Lower leg skin (tissue), 3 donors: ENCODE data around the gene PRAMEF14.
"Not testable (repeated sequence)": the region's sequence is repeated elsewhere in the genome, so short reads cannot be mapped to it uniquely, and the experiment has no call there.

Experiments
- POLR2A ChIP-seq, 2 donors: fragments of 450-650 bp; IDR thresholded peaks; one replicate each; pipeline ENCODE4 v1.6.1; 2016 to 2017; ENCODE audit warnings: antibody characterized with exemption in 2 of 2, mild to moderate bottlenecking in 1 of 2, moderate library complexity in 1 of 2
- TF ChIP-seq, protein P1 (sequence below), 3 donors: fragments of 450-650 bp; IDR thresholded peaks; one replicate each; pipeline ENCODE4 v1.5.1; 2016; ENCODE audit warnings: antibody characterized with exemption in 3 of 3, mild to moderate bottlenecking in 3 of 3, moderate library complexity in 2 of 3

DNA sequence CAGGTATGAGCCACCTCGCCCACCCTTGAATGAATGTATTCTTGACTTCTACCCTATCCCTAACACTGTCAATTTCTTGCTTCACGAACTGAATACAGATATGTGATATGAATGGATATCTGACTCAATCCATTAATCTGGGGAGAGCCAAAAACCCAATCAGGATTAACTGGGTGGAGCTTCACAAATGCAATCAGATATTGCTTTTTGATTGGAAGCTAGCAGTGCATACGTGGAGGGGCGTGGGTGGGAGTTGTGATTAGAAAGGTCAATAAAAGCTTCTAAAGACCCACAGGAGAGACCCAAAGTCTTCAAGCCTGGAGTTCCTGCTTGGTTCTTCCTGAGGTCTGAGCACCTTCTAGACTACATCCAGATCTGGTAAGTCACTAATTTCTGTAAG, 31.7 kb downstream of the PRAMEF14 start, which contains the start of gene PRAMEF15:
- TF ChIP-seq POLR2A (IDR thresholded peaks at IDR 0.05): not testable (repeated sequence)
- TF ChIP-seq, protein P1, sequence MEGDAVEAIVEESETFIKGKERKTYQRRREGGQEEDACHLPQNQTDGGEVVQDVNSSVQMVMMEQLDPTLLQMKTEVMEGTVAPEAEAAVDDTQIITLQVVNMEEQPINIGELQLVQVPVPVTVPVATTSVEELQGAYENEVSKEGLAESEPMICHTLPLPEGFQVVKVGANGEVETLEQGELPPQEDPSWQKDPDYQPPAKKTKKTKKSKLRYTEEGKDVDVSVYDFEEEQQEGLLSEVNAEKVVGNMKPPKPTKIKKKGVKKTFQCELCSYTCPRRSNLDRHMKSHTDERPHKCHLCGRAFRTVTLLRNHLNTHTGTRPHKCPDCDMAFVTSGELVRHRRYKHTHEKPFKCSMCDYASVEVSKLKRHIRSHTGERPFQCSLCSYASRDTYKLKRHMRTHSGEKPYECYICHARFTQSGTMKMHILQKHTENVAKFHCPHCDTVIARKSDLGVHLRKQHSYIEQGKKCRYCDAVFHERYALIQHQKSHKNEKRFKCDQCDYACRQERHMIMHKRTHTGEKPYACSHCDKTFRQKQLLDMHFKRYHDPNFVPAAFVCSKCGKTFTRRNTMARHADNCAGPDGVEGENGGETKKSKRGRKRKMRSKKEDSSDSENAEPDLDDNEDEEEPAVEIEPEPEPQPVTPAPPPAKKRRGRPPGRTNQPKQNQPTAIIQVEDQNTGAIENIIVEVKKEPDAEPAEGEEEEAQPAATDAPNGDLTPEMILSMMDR (IDR thresholded peaks at IDR 0.05): not testable (repeated sequence)
